GM12878 (cell line): Measurements from ENCODE around the gene RASGEF1B. TPM values are rescaled to one million over a fixed set of nuclear protein-coding genes. Genes with fewer than 3 reads are reported as not detected.

Experiments used
- ATAC-seq: fragments of 200-7000 bp; cut with Tn5 transposase; 3 replicates; pipeline ENCODE4 v1.9.1; 2020; ENCODE audit warnings: mild to moderate bottlenecking, moderate library complexity
- BruUV-seq: library from RNA; stranded (reverse); fragments of 400-500 nt; replicated peaks from 2 replicates; lab custom pipeline; 2021; lab: Mats Ljungman, UMichigan
- CTCF ChIA-PET: fragments of 300-600 bp; sonication (Branson Sonifier 250); formaldehyde crosslinking; extraction: SDS; loops from one replicate; lab custom pipeline; 2021; ENCODE audit warnings: inconsistent platforms; lab: Yijun Ruan, JAX
- POLR2A ChIA-PET: fragments of 350-600 bp; formaldehyde crosslinking; extraction: SDS; loops from one replicate; lab custom pipeline; 2021; ENCODE audit warnings: inconsistent platforms; lab: Charles Lee
- RAD21 ChIA-PET: fragments of 300-600 bp; sonication (Branson Sonifier 250); formaldehyde crosslinking; loops from one replicate; lab custom pipeline; 2023; ENCODE audit warnings: antibody characterized with exemption; ENCODE audit not compliant: unreplicated experiment; lab: Charles Lee
- SMC1A ChIA-PET: fragments of 300-600 bp; sonication (Branson Sonifier 250); formaldehyde crosslinking; loops from one replicate; lab custom pipeline; 2023; ENCODE audit not compliant: unreplicated experiment, uncharacterized antibody; lab: Charles Lee
- DNase-seq: peaks from one replicate; pipeline ENCODE4 v3.0.0-alpha.2; 2011; ENCODE audit warnings: low read depth, low spot score
- FAIRE-seq: peaks from 3 replicates; lab custom pipeline; 2011; peaks lifted over from hg19 to GRCh38; lab: Jason Lieb, UNC
- H2AFZ ChIP-seq: 2 replicates; pipeline ENCODE4 v1.6.0; 2011; ENCODE audit warnings: low read depth, low read length, control low read depth; ENCODE audit not compliant: control insufficient read depth
- H3K27ac ChIP-seq: 2 replicates; pipeline ENCODE4 v1.5.1; 2011; ENCODE audit warnings: control low read depth; ENCODE audit not compliant: control insufficient read depth, insufficient read depth
- H3K27me3 ChIP-seq, 2 experiments: replicated peaks in 1 of 2; 2 replicates each; pipeline versions ENCODE4 v1.6.0 to v1.6.1; 2011; ENCODE audit warnings: low read length in 1 of 2; ENCODE audit not compliant: control insufficient read depth in 2 of 2, insufficient read depth in 2 of 2
- H3K36me3 ChIP-seq, 2 experiments: 2 replicates each; pipeline ENCODE4 v1.5.1; 2011; ENCODE audit warnings: low read length in 1 of 2; ENCODE audit not compliant: control insufficient read depth in 2 of 2, insufficient read depth in 2 of 2
- H3K4me1 ChIP-seq: 2 replicates; pipeline ENCODE4 v1.6.1; 2011; ENCODE audit warnings: mild to moderate bottlenecking, low read length, moderate library complexity, mixed read lengths; ENCODE audit not compliant: control insufficient read depth, insufficient read depth
- H3K4me2 ChIP-seq: 2 replicates; pipeline ENCODE4 v1.6.0; 2011; ENCODE audit warnings: control low read depth; ENCODE audit not compliant: control insufficient read depth, insufficient read depth
- H3K4me3 ChIP-seq: fragments of 200-600 bp; sonication (generic); 2 replicates; pipeline ENCODE4 v1.5.1; 2016
- H3K79me2 ChIP-seq: 2 replicates; pipeline ENCODE4 v1.6.0; 2011; ENCODE audit warnings: low read length; ENCODE audit not compliant: control insufficient read depth, insufficient read depth
- H3K9ac ChIP-seq: 2 replicates; pipeline ENCODE4 v1.8.0; 2011; ENCODE audit warnings: low read length, control low read depth, mixed read lengths; ENCODE audit not compliant: control insufficient read depth, insufficient read depth
- H3K9me3 ChIP-seq: replicated peaks from 3 replicates; pipeline ENCODE4 v1.5.1; 2011; ENCODE audit warnings: mild to moderate bottlenecking, low read length; ENCODE audit not compliant: control insufficient read depth, insufficient read depth
- H4K20me1 ChIP-seq: 2 replicates; pipeline ENCODE4 v1.6.0; 2011; ENCODE audit not compliant: control insufficient read depth, insufficient read depth
- BCL11A ChIP-seq: IDR thresholded peaks from 2 replicates; pipeline ENCODE4 v1.6.1; 2011; ENCODE audit warnings: low read depth, low read length
- BHLHE40 ChIP-seq, 2 experiments: fragments of 450-650 bp in 1 of 2; IDR thresholded peaks; 2 replicates each; pipeline ENCODE4 v1.6.1; 2011 to 2017; ENCODE audit warnings: low read depth in 2 of 2, borderline replicate concordance in 1 of 2, improper control_type of control experiment in 1 of 2, low read length in 1 of 2, mild to moderate bottlenecking in 1 of 2
- CEBPB ChIP-seq, 2 experiments: fragments of 150-350 bp in 1 of 2; IDR thresholded peaks; 2 replicates each; pipeline ENCODE4 v1.6.1; 2012 to 2014; ENCODE audit warnings: low read depth in 2 of 2, low read length in 2 of 2, borderline replicate concordance in 1 of 2, inconsistent platforms in 1 of 2
- FOXM1 ChIP-seq: IDR thresholded peaks from 2 replicates; pipeline ENCODE4 v1.6.1; 2012; ENCODE audit warnings: low read depth, mild to moderate bottlenecking, inconsistent platforms, low read length, moderate library complexity
- GABPA ChIP-seq: IDR thresholded peaks from 2 replicates; pipeline ENCODE4 v1.6.1; 2014; ENCODE audit warnings: antibody characterized with exemption, low read depth, mild to moderate bottlenecking, inconsistent platforms
- GATAD2B ChIP-seq: fragments of 450-650 bp; conservative IDR thresholded peaks from 2 replicates; pipeline ENCODE4 v1.6.1; 2017; ENCODE audit warnings: low read depth, mild to moderate bottlenecking, moderate library complexity
- MXI1 ChIP-seq: fragments of 150-350 bp; IDR thresholded peaks from 2 replicates; pipeline ENCODE4 v1.6.1; 2011; ENCODE audit warnings: low read depth, mild to moderate bottlenecking, inconsistent platforms, low read length, improper control_type of control experiment
- PAX8 ChIP-seq: fragments of 450-650 bp; IDR thresholded peaks from 2 replicates; pipeline ENCODE4 v1.6.1; 2017; ENCODE audit warnings: mild to moderate bottlenecking, moderate library complexity
- POU2F2 ChIP-seq: IDR thresholded peaks from 3 replicates; pipeline ENCODE4 v1.6.1; 2011; ENCODE audit warnings: low read depth, mild to moderate bottlenecking, low read length, borderline replicate concordance
- SMAD5 ChIP-seq: IDR thresholded peaks from 2 replicates; pipeline ENCODE4 v1.6.1; 2016; ENCODE audit warnings: antibody characterized with exemption, low read depth
- SP1 ChIP-seq: IDR thresholded peaks from one replicate; pipeline ENCODE4 v1.6.1; 2011; ENCODE audit warnings: low read depth, low read length
- SREBF2 ChIP-seq: IDR thresholded peaks from 2 replicates; pipeline ENCODE4 v1.6.1; 2012; ENCODE audit warnings: mild to moderate bottlenecking, low read length
- STAT3 ChIP-seq: IDR thresholded peaks from 2 replicates; pipeline ENCODE4 v1.6.1; 2011; ENCODE audit warnings: low read depth, low read length, improper control_type of control experiment
- YBX1 ChIP-seq: fragments of 450-650 bp; IDR thresholded peaks from 2 replicates; pipeline ENCODE4 v1.6.1; 2016; ENCODE audit warnings: antibody characterized with exemption
- ZNF274 ChIP-seq: IDR thresholded peaks from one replicate; pipeline ENCODE4 v1.8.0; 2011; ENCODE audit not compliant: insufficient read length, insufficient read depth
- ZNF384 ChIP-seq: IDR thresholded peaks from 2 replicates; pipeline ENCODE4 v1.6.1; 2012; ENCODE audit warnings: low read depth, mild to moderate bottlenecking, low read length, improper control_type of control experiment, borderline replicate concordance
- WGBS: methylation state at CpG from one replicate; pipeline ENCODE4 v1.1.6; 2016; ENCODE audit warnings: low lambda C conversion rate; ENCODE audit not compliant: insufficient replicate concordance, insufficient coverage; ENCODE audit errors: missing lambda C conversion rate; 5-methylcytosine and 5-hydroxymethylcytosine counted together
- in situ Hi-C: fragments of 300-500 bp; cut with MboI; formaldehyde crosslinking; loops from 9 replicates; pipeline ENCODE4 v1.14.3; 2018; ENCODE audit warnings: mixed read lengths
- intact Hi-C: fragments of 100-400 bp; cut with micrococcal nuclease; formaldehyde crosslinking; loops from one replicate; pipeline ENCODE4 v1.14.2; 2022; ENCODE audit not compliant: unreplicated experiment
- polyA plus RNA-seq, 11 experiments: library from polyadenylated mRNA; depleted of rRNA in 4 of 11; unstranded in 6 of 11; stranded (reverse) in 5 of 11; fragments of >200 nt; fragmentation: Nextera tagmentation in 4 of 11; fragmentation: Illumina TruSeq in 1 of 11; extraction: Ambion mirVana in 4 of 11; extraction: Trizol in 1 of 11; gene quantifications; 1 replicate in 1 of 11; 2 replicates in 10 of 11; pipeline versions ENCODE4 v1.2.1 to v1.2.3, GENCODE V29; 2011 to 2016; ENCODE audit warnings: inconsistent platforms in 2 of 11, missing spikeins in 2 of 11, low read depth in 1 of 11
- total RNA-seq, 4 experiments: library from RNA; depleted of rRNA in 3 of 4; stranded (reverse); fragments of >200 nt in 3 of 4; fragmentation: Illumina TruSeq in 1 of 4; extraction: Trizol in 1 of 4; gene quantifications; 2 replicates each; pipeline versions ENCODE4 v1.2.1 to v1.2.3, GENCODE V29; 2013 to 2021
- TF ChIP-seq, protein P1 (sequence below): fragments of 450-650 bp; IDR thresholded peaks from 2 replicates; pipeline ENCODE4 v1.6.1; 2017; ENCODE audit warnings: borderline replicate concordance
- TF ChIP-seq, protein P2 (sequence below): IDR thresholded peaks from 2 replicates; pipeline ENCODE4 v1.6.1; 2012; ENCODE audit warnings: low read depth, low read length, improper control_type of control experiment
- TF ChIP-seq, protein P3 (sequence below): fragments of 450-650 bp; IDR thresholded peaks from 2 replicates; pipeline ENCODE4 v1.6.1; 2016; ENCODE audit warnings: mild to moderate bottlenecking, moderate library complexity, borderline replicate concordance

The RASGEF1B gene
- total and polyA plus RNA-seq, 10 of the 15 experiments (the other 5 are each of a cell fraction or from before 2014, with no cell fraction given), result 0.03 to 0.24 (median 0.10) TPM; not detected in 2

DNA sequence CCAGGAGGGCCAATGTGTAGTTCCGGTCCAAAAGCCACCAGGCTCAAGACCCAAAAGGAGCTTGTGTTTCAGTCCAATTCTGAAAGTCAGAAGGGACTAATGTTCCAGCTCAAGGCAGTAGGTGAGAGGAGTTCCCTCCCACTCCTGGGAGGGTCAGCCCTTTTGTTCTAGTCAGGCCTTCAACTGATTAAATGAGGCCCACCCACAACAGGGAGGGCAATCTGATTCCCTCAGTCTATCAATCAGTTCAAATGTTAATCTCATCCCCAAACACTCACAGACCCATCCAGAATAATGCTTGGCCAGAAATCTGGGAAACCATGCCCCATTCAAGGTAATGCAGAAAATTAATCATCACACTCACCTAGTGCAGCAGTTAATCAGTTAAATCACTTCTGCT, 35.8 kb upstream of the RASGEF1B start:
- H3K4me1 ChIP-seq, result no peaks in the 10 kb centered on the region
- no peaks in the 10 kb centered on the region for H3K79me2 ChIP-seq
- intact Hi-C loops, result loop anchor here (5.0 kb wide), 1 partner anchor 55 kb away; no protein-coding TSS in a partner anchor
- ATAC-seq (no peak), FAIRE-seq (no peak), DNase-seq (no peak)
- ChIA-PET SMC1A (interaction anchor here (1.1 kb wide), 1 partner anchor 16 kb away, joined by 3 read pairs; no protein-coding TSS in a partner anchor), CTCF (interaction anchor here (0.6 kb wide), 1 partner anchor 1348 kb away, joined by 3 read pairs; no protein-coding TSS in a partner anchor), RAD21 (interaction anchor here (1.2 kb wide), 1 partner anchor 40 kb away, joined by 3 read pairs; no protein-coding TSS in a partner anchor), POLR2A (no interaction called here)
- no peaks in the 10 kb centered on the region for H3K36me3 ChIP-seq
- H3K4me3 ChIP-seq, result no peak overlapping the region
- in situ Hi-C loops, result no loop called here
- TF ChIP-seq GATAD2B (no peak), SP1 (no peak), YBX1 (no peak), PAX8 (no peak), FOXM1 (no peak), GABPA (no peak), CEBPB (IDR thresholded peaks at IDR 0.05; ENCODE audit: borderline replicate concordance in 1 of 2, low read depth in 2 of 2, low read length in 2 of 2) (no peak), ZNF274 (no peak), SREBF2 (no peak), BCL11A (no peak), MXI1 (no peak), ZNF384 (no peak), POU2F2 (no peak), STAT3 (no peak), SMAD5 (no peak), BHLHE40 (IDR thresholded peaks at IDR 0.05; ENCODE audit: borderline replicate concordance in 1 of 2, low read depth in 2 of 2, low read length in 1 of 2) (no peak)
- TF ChIP-seq, protein P1, sequence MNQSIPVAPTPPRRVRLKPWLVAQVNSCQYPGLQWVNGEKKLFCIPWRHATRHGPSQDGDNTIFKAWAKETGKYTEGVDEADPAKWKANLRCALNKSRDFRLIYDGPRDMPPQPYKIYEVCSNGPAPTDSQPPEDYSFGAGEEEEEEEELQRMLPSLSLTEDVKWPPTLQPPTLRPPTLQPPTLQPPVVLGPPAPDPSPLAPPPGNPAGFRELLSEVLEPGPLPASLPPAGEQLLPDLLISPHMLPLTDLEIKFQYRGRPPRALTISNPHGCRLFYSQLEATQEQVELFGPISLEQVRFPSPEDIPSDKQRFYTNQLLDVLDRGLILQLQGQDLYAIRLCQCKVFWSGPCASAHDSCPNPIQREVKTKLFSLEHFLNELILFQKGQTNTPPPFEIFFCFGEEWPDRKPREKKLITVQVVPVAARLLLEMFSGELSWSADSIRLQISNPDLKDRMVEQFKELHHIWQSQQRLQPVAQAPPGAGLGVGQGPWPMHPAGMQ, result no peak
- TF ChIP-seq, protein P2, sequence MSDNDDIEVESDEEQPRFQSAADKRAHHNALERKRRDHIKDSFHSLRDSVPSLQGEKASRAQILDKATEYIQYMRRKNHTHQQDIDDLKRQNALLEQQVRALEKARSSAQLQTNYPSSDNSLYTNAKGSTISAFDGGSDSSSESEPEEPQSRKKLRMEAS, result no peak
- TF ChIP-seq, protein P3, sequence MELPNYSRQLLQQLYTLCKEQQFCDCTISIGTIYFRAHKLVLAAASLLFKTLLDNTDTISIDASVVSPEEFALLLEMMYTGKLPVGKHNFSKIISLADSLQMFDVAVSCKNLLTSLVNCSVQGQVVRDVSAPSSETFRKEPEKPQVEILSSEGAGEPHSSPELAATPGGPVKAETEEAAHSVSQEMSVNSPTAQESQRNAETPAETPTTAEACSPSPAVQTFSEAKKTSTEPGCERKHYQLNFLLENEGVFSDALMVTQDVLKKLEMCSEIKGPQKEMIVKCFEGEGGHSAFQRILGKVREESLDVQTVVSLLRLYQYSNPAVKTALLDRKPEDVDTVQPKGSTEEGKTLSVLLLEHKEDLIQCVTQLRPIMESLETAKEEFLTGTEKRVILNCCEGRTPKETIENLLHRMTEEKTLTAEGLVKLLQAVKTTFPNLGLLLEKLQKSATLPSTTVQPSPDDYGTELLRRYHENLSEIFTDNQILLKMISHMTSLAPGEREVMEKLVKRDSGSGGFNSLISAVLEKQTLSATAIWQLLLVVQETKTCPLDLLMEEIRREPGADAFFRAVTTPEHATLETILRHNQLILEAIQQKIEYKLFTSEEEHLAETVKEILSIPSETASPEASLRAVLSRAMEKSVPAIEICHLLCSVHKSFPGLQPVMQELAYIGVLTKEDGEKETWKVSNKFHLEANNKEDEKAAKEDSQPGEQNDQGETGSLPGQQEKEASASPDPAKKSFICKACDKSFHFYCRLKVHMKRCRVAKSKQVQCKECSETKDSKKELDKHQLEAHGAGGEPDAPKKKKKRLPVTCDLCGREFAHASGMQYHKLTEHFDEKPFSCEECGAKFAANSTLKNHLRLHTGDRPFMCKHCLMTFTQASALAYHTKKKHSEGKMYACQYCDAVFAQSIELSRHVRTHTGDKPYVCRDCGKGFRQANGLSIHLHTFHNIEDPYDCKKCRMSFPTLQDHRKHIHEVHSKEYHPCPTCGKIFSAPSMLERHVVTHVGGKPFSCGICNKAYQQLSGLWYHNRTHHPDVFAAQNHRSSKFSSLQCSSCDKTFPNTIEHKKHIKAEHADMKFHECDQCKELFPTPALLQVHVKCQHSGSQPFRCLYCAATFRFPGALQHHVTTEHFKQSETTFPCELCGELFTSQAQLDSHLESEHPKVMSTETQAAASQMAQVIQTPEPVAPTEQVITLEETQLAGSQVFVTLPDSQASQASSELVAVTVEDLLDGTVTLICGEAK, result no peak
- BruUV-seq, result no TSS peak
- WGBS, result 94% methylated on average over 1 of the region's 1 CpG
- no peak overlapping the region for H3K4me2 ChIP-seq
- H2AFZ ChIP-seq, result no peak overlapping the region
- H3K9me3 ChIP-seq, result no peaks in the 10 kb centered on the region
- no peak overlapping the region for H3K9ac ChIP-seq
- no peaks in the 10 kb centered on the region for H4K20me1 ChIP-seq
- no peaks in the 10 kb centered on the region; a peak in 1 of 4 replicates for H3K27me3 ChIP-seq
- no peak overlapping the region for H3K27ac ChIP-seq
